Hair follicle dermal papilla cell (primary cell): ENCODE results near the gene CSNK2B. TPM values are rescaled to one million over a fixed set of nuclear protein-coding genes. Genes with fewer than 3 reads are reported as not detected.

Experiments
- small RNA-seq: library from RNA; depleted of rRNA; stranded (forward); fragments of <200 nt; gene quantifications from one replicate; pipeline ENCODE3, GENCODE V24; 2012
- total RNA-seq: library from RNA; depleted of rRNA; stranded (reverse); fragments of >200 nt; gene quantifications from 2 replicates; pipeline ENCODE4 v1.2.3, GENCODE V29; 2012

CSNK2B gene
- total RNA-seq = 117 and 141 TPM in 2 replicates

DNA sequence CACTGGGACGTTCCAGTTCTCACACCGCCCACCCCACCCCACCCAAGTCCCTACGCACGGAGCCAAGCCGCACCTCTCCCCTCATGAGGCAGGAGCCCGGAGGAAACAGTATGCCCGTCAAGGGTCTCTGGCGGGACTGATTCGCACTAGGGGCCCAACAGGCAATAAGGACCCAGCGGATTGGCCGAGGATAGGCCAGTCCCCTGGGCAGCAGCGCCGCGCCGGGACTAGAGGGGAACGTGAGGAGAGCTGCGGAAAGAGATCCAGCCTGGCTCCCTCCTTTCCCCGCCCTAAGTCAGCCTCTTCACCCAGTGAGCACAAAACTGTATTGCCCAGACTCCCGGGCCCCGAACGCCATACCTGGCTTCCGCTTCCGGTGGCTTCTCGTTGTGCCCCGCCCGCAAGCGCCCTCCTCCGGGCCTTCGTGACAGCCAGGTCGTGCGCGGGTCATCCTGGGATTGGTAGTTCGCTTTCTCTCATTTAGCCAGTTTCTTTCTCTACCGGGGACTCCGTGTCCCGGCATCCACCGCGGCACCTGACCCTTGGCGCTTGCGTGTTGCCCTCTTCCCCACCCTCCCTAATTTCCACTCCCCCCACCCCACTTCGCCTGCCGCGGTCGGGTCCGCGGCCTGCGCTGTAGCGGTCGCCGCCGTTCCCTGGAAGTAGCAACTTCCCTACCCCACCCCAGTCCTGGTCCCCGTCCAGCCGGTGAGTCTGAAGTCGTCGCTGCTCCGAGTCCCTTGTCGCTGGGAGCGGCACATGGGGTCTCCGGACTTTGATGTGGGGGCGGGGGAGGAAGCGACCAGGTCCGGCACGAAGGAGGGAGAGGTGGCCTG, at the start of gene CSNK2B:
Gene CSNK2B, plus strand, starts transcription at position 580 of the 836 bp plus-strand sequence. CDS start 752 bp downstream, outside the sequence.

DNA sequence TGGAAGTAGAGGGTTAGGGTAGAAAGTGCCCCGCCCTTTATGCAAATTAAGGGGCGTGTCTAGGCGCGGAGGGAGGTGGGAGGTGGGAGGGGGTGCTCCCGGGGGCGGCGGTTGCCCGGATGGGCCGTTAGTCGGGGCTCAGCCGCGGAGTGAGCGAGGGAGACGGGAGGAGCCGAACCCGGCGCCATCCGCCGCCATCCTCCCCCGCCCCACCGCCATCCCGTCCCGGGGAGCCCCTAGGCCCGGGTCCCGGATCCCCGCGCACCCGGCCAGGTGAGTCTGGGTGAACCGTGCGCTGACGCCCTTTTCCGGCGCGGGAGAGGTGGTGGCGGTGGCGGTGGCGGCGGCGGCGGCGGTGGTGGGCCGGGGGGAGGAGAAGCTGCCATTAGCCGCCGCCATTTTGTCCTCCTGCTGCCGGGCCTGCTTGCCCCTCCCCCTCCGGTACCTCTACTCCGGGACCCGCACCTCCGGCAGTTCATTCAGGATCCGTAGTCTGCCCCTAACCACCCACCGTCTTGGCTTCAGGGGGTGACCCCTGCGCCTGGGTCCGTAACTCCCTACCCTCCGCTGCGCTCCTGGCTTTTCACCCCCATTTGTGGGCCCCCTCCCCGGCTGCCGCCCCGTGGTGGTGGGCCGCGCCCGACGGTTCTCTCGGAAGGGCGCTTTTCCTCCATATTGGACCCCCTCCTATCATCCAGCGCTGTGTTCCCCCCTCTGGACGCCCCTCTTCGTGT, 45.1 kb upstream of the CSNK2B start, which contains the start of gene PRRC2A:
Gene PRRC2A, plus strand, starts transcription at position 130 of the 734 bp plus-strand sequence. CDS start 2,075 bp downstream, outside the sequence.

DNA sequence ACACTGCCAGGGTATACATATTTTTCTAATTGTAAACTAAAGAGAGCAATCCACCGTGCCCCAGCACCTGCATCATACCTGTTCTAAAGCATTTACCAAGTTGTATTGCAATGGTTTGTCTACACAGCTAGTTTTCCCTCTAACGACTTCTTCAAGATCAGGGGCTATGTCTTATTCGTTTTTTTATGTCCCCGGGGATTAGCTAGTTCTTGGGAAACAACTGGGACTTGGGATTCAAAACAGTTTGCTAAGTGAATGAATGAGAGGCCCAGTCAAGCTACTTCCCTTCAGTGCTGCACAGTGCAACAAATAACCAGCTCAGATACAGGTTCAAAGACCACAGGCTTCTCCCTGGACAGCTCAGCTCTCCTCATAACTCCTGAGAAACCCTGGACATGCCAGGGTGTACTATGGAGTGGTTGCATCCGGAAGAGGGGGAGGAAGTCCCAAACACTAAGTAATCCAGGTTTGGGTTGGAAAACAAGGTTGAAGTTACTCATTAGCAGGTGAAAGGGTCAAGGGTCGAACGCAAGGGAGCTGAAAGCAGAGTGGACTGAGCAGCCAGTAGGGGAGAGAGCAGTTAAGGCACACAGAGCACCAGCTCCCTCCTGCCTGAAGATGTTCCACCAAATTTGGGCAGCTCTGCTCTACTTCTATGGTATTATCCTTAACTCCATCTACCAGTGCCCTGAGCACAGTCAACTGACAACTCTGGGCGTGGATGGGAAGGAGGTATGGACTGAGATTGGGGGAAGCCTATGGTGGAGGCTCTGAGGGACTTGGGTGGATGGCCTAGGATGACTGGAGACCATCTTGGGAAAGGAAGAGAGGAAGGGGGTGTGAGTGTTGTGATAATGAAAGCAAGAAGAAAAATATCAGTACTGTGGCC, 10.3 kb upstream of the CSNK2B start, which contains the start of gene APOM:
Gene APOM, plus strand, starts transcription at position 546 of the 889 bp plus-strand sequence. Its CDS starts 73 bp downstream, at position 619.

DNA sequence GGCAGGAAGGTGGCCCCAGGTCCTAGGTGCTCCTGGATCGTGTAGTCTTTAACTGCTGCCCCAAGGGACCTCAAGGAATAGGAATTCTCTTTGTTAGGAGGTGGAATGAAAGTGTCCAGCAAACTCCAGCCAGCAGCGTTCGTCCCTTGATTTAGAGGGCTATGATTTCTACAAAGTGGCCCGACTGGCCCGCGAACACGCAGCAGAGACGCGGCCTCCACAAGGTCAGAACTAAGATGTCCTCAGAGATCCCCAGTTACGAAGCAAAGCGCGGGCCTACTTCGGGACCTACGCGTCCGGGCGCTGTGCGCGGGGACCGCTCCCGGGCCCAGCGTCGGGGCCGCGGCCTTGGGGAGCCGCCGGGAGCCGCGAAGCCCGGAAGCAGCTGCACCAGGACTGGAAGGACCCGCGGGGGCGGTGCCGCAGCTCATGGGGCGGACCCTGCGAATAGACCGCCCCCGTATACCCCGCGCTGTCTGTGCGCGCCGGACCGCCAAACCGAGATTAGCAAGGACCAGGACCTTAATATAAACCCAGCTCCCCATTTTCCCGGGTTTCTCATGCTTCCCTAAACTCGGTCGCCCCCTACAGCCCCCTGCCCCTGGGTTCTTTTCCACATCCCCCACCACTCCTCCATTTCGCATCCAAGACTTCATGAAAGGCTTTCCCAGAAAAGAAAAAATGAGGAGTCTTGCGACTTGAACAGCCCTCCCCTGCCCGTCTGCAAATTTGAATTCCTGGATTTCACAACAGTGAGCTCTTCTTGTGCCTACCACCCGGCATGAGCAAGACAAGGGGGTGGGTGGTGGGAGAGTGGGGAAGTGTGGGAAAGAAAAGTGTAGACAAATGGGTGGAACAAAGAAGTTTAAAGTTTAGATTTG, 5.3 kb upstream of the CSNK2B start, which contains the start of gene C6orf47:
Gene C6orf47, minus strand, starts transcription at position 398 of the 881 bp plus-strand sequence. CDS start 831 bp downstream, outside the sequence.

DNA sequence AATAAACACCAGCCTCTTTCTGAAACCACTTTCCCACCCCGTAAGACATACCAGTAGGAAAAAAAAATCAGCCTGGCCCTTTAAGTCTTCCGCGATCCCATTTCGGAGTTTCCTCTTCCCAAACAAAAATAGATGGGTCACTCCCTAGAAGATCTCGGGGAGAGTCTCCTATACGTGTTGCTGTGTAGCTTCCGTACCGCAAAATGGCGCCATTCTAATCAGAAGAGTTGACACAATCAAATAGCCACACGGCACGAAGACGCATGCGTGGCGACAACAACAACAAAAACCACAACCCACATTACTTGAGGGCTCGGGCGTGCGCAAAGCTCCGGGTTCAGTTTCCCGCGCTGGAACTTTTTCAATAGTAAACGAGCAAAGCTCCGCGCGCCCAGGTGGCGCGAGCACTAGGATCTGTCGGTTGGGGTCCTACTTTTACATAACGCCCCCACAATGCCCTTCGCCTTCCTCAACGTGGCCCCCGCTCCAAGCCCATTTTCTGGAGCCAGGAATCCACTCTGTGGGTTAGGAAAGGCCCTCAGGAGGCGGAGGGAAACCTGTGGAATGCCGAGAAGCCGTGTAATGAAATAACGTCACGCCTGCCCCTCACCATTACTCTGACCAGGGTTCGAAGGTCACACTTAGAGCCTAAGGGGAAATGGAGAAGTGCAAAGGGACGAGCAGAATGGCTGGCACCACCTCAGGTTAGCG, 935 bp upstream of the CSNK2B start, which contains the start of gene GPANK1:
Gene GPANK1, minus strand, starts transcription at position 208 of the 711 bp plus-strand sequence. CDS start 519 bp downstream, outside the sequence.

DNA sequence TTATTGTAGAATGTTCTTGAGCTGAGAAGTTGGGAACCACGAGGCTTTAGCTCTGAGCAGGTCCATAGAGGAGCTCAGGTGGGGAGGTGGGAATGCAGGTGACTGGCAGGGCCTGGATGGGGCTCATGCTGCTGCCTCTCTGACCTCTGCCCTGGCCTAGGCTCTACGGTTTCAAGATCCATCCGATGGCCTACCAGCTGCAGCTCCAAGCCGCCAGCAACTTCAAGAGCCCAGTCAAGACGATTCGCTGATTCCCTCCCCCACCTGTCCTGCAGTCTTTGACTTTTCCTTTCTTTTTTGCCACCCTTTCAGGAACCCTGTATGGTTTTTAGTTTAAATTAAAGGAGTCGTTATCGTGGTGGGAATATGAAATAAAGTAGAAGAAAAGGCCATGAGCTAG, 3.8 kb downstream of the CSNK2B start, which contains the start of gene LY6G5B:
Gene LY6G5B, plus strand, starts transcription at position 301 of the 400 bp plus-strand sequence. CDS start 975 bp downstream, outside the sequence.

DNA sequence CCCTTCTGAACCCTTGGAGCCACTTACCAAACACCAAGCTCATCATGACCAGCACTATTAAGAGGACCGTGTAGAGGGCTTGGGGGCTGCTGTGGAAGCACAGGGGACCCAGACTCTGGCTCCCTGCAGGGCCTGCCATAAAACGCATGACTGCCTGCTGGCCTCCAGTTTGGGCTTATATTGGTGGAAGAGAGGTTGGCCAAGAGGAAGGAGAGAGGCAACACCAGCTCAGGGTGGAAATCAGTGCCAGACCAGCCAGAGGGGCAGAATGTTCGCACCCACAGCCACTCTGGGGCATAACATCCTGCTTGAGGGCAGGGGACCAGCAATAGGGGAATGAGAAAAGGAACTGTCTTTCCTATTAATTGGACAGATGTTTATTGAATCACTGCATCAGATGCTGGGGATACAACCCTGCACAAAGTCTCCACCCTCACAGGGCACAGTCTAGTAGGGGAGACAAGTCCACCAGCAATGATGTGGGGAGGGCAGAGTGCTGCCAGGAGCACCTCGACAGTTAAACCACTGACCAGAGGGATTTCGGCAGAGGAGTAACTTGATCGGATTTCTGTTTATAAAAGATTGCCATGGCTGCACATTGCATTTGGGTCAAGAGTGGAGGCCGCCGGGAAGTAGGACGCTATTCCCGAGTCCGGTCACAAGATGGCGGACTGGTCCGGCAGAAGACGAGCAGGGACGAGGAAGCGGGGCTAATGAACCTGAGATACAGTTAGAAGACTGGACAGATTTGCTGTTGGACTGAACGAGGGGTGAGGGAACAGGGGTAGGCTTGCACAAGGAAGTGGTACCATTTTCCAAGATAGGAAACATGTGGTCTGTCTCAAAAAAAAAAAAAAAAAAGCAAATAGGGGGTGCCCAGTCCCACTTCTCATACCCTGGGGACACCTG, 14.6 kb downstream of the CSNK2B start, which contains the start of gene LY6G5C:
Gene LY6G5C, minus strand, starts transcription at position 842 of the 909 bp plus-strand sequence. Its CDS starts 694 bp downstream, at position 148.

DNA sequence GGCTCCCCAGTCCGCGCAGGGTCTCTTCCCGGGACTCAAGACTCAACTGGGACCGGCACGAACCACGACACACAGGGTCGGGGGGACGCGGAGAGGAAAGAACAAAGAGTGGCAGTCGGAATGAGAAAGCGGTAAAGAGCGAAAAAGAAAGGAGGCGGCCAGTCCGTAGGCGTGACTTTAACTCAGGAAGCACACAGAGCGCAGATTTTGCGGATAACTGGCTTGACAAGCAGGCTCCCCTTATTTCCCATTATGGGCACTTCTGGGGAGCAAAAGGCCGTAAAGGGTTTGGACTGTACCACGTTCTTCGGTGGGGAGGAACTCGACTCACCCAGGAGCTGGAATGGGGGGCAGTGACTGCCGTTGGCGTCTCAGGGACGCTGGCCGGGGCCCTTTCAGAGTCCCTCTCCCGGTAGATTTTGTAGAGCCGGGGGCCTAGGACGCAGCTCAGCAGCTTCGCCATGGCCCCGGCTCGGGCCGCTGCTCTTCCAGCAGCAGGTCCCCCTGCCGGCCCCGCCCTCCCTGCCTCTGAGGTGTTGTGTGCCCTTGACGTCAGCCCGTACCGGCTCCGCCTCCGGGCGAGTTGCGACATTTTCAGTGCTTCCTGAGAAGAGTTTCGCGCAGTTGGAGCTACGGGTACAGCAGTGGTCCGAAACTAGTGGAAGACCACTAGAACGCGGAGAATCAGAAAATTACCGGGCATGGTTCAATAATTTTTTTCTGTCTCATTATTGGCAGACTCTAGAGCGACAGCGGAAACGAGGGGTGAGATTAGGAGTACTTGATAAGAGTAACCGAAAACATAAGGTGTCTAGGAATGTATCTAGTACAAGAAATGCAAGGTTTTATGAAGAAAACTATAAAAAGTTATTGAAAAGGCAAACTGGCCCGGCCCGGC, 37.2 kb downstream of the CSNK2B start, which contains the start of gene ABHD16A:
Gene ABHD16A, minus strand, starts transcription at position 506 of the 898 bp plus-strand sequence. Its CDS starts 43 bp downstream, at position 463.

DNA sequence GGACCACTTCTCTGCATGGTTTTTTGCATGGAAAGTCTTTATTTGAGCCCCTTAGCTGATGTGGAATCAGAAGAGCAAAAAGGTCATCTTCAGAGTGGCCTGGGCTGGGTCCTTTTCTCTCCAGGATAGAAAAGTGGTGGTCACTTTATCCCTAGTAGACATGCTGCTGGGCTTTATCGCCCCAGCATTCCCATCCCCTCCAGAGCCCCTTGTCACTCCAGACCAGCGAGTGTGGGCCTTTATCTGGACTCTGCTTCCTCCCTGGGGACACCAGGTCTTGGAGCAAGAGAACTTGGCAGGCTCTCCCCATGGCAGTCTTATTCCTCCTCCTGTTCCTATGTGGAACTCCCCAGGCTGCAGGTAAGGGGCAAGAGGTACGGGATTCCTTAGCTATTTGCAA, 40.7 kb downstream of the CSNK2B start, which contains the start of gene LY6G6F:
Gene LY6G6F, plus strand, starts transcription at position 268 of the 400 bp plus-strand sequence. Its CDS starts 41 bp downstream, at position 309.

DNA sequence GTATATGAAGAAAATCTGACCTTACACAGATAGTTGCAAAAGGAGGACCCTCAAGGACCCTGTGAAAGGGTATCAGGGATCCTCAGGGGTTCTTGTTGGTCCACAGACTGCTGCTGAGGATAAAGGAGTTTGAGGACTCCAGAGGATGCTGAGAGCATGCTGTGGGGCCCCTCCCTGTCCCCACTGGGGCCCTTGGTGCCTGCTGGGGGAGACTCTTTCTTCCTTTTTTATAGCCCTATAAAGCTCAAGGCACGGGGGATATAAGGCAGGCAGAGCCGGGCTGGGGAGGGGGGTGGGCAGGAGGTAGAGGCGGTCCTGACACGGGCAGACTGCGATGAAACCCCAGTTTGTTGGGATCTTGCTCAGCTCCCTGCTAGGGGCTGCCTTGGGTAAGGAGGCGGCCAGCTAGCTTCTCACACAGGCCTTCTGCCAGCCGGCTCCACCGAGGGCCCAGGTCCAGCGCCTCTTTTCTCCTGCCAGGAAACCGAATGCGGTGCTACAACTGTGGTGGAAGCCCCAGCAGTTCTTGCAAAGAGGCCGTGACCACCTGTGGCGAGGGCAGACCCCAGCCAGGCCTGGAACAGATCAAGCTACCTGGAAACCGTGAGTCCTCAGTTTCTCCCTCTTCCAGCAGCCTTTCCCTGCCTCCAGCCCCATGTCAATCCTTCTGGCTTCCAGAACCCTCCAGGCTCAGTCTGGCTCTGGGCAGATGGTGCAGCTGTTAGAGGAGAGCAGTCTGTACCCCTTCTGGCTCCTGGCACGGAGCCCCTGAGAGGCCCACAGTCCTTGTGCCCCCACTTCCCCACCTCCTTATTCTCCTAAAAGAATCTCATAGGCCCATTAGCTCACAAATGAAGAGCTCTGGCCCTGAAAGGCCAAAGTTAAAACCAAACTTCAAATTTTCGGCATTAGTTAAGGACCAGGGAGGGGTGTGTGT, 49.4 kb downstream of the CSNK2B start, which contains the start of gene LY6G6D:
Gene LY6G6D, plus strand, starts transcription at position 327 of the 937 bp plus-strand sequence. Its CDS starts 8 bp downstream, at position 335.

Small RNA genes lying within 50 kb of the gene (small RNA-seq; reads per million reads assigned to genes)
- gene LY6G6D (not detected), gene MIR4646 (not detected), gene MIR6832 (not detected), gene RF00019 (not detected), gene SNORA38 (186 reads per million, percentile 99 among the genes with 10 or more reads in this experiment)

Other genes starting within 250 kb of the CSNK2B start
- gene MICB, start 167.9 kb upstream of the CSNK2B start, total RNA-seq = 12.9 and 15.9 TPM in 2 replicates
- gene MCCD1, start 137.1 kb upstream of the CSNK2B start, total RNA-seq = not detected in 2 replicates
- 309 and 338 TPM in 2 replicates for gene DDX39B, start 124.1 kb upstream of the CSNK2B start, total RNA-seq
- gene ATP6V1G2, start 119.5 kb upstream of the CSNK2B start, total RNA-seq = 3.4 and 5.7 TPM in 2 replicates
- 23.2 and 33.2 TPM in 2 replicates for gene NFKBIL1, start 118.5 kb upstream of the CSNK2B start, total RNA-seq
- not detected in 2 replicates for gene LTA, start 93.8 kb upstream of the CSNK2B start, total RNA-seq
- gene TNF, start 90.5 kb upstream of the CSNK2B start, total RNA-seq = 0.16 TPM in 1 of 2 replicates, not detected in the other
- gene LTB, start 83.7 kb upstream of the CSNK2B start, total RNA-seq = not detected in 2 replicates
- gene LST1, start 79.8 kb upstream of the CSNK2B start, total RNA-seq = not detected in 2 replicates
- not detected in 2 replicates for gene NCR3, start 73.1 kb upstream of the CSNK2B start, total RNA-seq
- gene AIF1, start 50.8 kb upstream of the CSNK2B start, total RNA-seq = not detected in 2 replicates
- gene PRRC2A, start 45.4 kb upstream of the CSNK2B start, total RNA-seq = 85.5 and 86.8 TPM in 2 replicates
- gene BAG6, start 13.4 kb upstream of the CSNK2B start, total RNA-seq = 203 and 221 TPM in 2 replicates
- 0.65 and 1.2 TPM in 2 replicates for gene APOM, start 10.2 kb upstream of the CSNK2B start, total RNA-seq
- gene C6orf47, start 5.3 kb upstream of the CSNK2B start, total RNA-seq = 24.4 and 24.5 TPM in 2 replicates
- 18.5 and 18.8 TPM in 2 replicates for gene GPANK1, start 1.1 kb upstream of the CSNK2B start, total RNA-seq
- gene LY6G5B, start 3.9 kb downstream of the CSNK2B start, total RNA-seq = 6.3 and 8.4 TPM in 2 replicates
- gene LY6G5C, start 15.0 kb downstream of the CSNK2B start, total RNA-seq = 0.16 TPM in 1 of 2 replicates, not detected in the other
- gene ABHD16A, start 37.2 kb downstream of the CSNK2B start, total RNA-seq = 32.8 and 40.7 TPM in 2 replicates
- gene LY6G6F, start 40.8 kb downstream of the CSNK2B start, total RNA-seq = not detected in 2 replicates
- gene LY6G6D, start 49.3 kb downstream of the CSNK2B start, total RNA-seq = not detected in 2 replicates
- gene LY6G6C, start 55.7 kb downstream of the CSNK2B start, total RNA-seq = not detected in 2 replicates
- not detected in 2 replicates for gene MPIG6B, start 57.3 kb downstream of the CSNK2B start, total RNA-seq
- 62.3 and 78.3 TPM in 2 replicates for gene DDAH2, start 63.2 kb downstream of the CSNK2B start, total RNA-seq
- gene CLIC1, start 70.5 kb downstream of the CSNK2B start, total RNA-seq = 499 and 664 TPM in 2 replicates
- gene MSH5, start 73.9 kb downstream of the CSNK2B start, total RNA-seq = 9.6 and 11.7 TPM in 2 replicates
- gene SAPCD1, start 96.6 kb downstream of the CSNK2B start, total RNA-seq = 0.61 TPM in 1 of 2 replicates, not detected in the other
- gene VWA7, start 111.2 kb downstream of the CSNK2B start, total RNA-seq = under 0.01 and 0.97 TPM in 2 replicates
- 48.5 and 60.0 TPM in 2 replicates for gene VARS1, start 129.7 kb downstream of the CSNK2B start, total RNA-seq
- gene LSM2, start 140.9 kb downstream of the CSNK2B start, total RNA-seq = 15.1 and 19.4 TPM in 2 replicates
- 0.73 and 0.97 TPM in 2 replicates for gene HSPA1L, start 149.2 kb downstream of the CSNK2B start, total RNA-seq
- gene HSPA1A, start 149.5 kb downstream of the CSNK2B start, total RNA-seq = 148 and 178 TPM in 2 replicates
- 149 and 152 TPM in 2 replicates for gene HSPA1B, start 161.7 kb downstream of the CSNK2B start, total RNA-seq
- 74.3 and 76.3 TPM in 2 replicates for gene NEU1, start 196.7 kb downstream of the CSNK2B start, total RNA-seq
- gene SLC44A4, start 212.9 kb downstream of the CSNK2B start, total RNA-seq = not detected in 2 replicates
- 55.6 and 57.8 TPM in 2 replicates for gene EHMT2, start 231.6 kb downstream of the CSNK2B start, total RNA-seq
- gene ZBTB12, start 236.0 kb downstream of the CSNK2B start, total RNA-seq = 2.3 and 4.4 TPM in 2 replicates